DOHH2 (cell line): ENCODE measurements around the gene TRIM45.

Experiments
- H3F3A ChIP-seq: fragments of 200-600 bp; sonication (generic), shearing (Covaris generic); 2 replicates; pipeline ENCODE4 v1.6.0; 2016; ENCODE audit warnings: antibody characterized with exemption, mild to moderate bottlenecking; ENCODE audit not compliant: control insufficient read depth, insufficient read depth
- H3K27ac ChIP-seq: fragments of 200-600 bp; sonication (generic); 2 replicates; pipeline ENCODE4 v1.5.1; 2014; ENCODE audit warnings: low read depth, mild to moderate bottlenecking, low read length, moderate library complexity
- H3K27me3 ChIP-seq: fragments of 200-600 bp; sonication (generic); 2 replicates; pipeline ENCODE4 v1.6.1; 2014; ENCODE audit warnings: mild to moderate bottlenecking, low read length, mixed read lengths; ENCODE audit not compliant: control insufficient read depth
- H3K36me3 ChIP-seq: fragments of 200-600 bp; sonication (generic); 2 replicates; pipeline ENCODE4 v1.6.1; 2014; ENCODE audit warnings: mild to moderate bottlenecking, low read length, moderate library complexity, mixed read lengths; ENCODE audit not compliant: control insufficient read depth
- H3K4me1 ChIP-seq: fragments of 200-600 bp; sonication (generic); 2 replicates; pipeline ENCODE4 v1.6.1; 2014; ENCODE audit warnings: mild to moderate bottlenecking, low read length, mixed read lengths; ENCODE audit not compliant: control insufficient read depth
- H3K4me2 ChIP-seq: fragments of 200-600 bp; sonication (generic); 2 replicates; pipeline ENCODE4 v1.6.0; 2014; ENCODE audit warnings: mild to moderate bottlenecking, low read length, moderate library complexity
- H3K4me3 ChIP-seq: fragments of 200-600 bp; sonication (generic); 2 replicates; pipeline ENCODE4 v1.5.1; 2014; ENCODE audit warnings: mild to moderate bottlenecking, low read length, mixed read lengths
- H3K79me2 ChIP-seq: fragments of 200-600 bp; sonication (generic); 2 replicates; pipeline ENCODE4 v1.6.1; 2014; ENCODE audit warnings: mild to moderate bottlenecking, low read length, mixed read lengths; ENCODE audit not compliant: control insufficient read depth
- H3K9me2 ChIP-seq: fragments of 200-600 bp; sonication (generic); replicated peaks from 2 replicates; pipeline ENCODE4 v1.6.1; 2014; ENCODE audit warnings: mild to moderate bottlenecking, low read length, mixed read lengths; ENCODE audit not compliant: control insufficient read depth
- H3K9me3 ChIP-seq: fragments of 200-600 bp; sonication (generic); 2 replicates; pipeline ENCODE4 v1.6.1; 2014; ENCODE audit warnings: antibody characterized with exemption, low read length, mixed read lengths; ENCODE audit not compliant: control insufficient read depth, insufficient read depth
- H4K20me1 ChIP-seq: fragments of 200-600 bp; sonication (generic); 2 replicates; pipeline ENCODE4 v1.6.0; 2014; ENCODE audit warnings: low read depth, mild to moderate bottlenecking, antibody characterized with exemption, low read length, moderate library complexity; ENCODE audit not compliant: control insufficient read depth, insufficient read depth
- EZH2phosphoT487 ChIP-seq: fragments of 200-600 bp; sonication (generic); IDR thresholded peaks from 2 replicates; pipeline ENCODE4 v1.6.1; 2017; ENCODE audit warnings: borderline replicate concordance, mild to moderate bottlenecking, antibody characterized with exemption, low read length, moderate library complexity, mixed read lengths
- TF ChIP-seq, protein P1 (sequence below): fragments of 200-600 bp; sonication (generic); IDR thresholded peaks from one replicate; pipeline ENCODE4 v1.5.1; 2014; ENCODE audit warnings: antibody characterized with exemption, mild to moderate bottlenecking, low read depth, low read length; ENCODE audit not compliant: poor library complexity, severe bottlenecking

The TRIM45 gene

DNA sequence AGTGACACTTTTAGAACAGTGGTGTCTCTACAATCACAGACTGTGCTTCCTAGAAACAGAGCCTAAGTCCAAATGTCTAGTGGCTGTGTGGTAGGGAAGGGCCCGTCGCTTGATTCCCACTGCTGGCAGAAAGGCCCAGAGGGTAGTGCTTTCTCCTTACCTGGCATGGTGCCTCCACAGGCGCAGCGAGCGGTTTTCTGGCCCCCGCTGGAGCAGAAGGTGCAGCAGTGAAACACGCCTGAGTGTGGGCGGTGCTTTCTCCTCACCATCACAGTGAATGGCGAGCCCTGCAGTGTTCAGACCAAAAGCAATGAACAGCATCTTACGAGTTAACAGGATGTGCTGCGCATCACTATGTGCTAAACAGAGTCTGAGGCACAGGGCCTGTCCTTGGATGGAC, 8.3 kb downstream of the TRIM45 start:
- Histone ChIP-seq H3K4me2 (no peak overlapping the region), H3K79me2 (no peaks in the 10 kb centered on the region), H3F3A (no peaks in the 10 kb centered on the region), H3K4me3 (no peak overlapping the region), H3K4me1 (no peaks in the 10 kb centered on the region), H4K20me1 (no peaks in the 10 kb centered on the region), H3K9me3 (no peaks in the 10 kb centered on the region), H3K9me2 (no peaks in the 10 kb centered on the region), H3K27me3 (no peaks in the 10 kb centered on the region), H3K36me3 (no peaks in the 10 kb centered on the region), H3K27ac (no peak overlapping the region)
- TF ChIP-seq, protein P1, sequence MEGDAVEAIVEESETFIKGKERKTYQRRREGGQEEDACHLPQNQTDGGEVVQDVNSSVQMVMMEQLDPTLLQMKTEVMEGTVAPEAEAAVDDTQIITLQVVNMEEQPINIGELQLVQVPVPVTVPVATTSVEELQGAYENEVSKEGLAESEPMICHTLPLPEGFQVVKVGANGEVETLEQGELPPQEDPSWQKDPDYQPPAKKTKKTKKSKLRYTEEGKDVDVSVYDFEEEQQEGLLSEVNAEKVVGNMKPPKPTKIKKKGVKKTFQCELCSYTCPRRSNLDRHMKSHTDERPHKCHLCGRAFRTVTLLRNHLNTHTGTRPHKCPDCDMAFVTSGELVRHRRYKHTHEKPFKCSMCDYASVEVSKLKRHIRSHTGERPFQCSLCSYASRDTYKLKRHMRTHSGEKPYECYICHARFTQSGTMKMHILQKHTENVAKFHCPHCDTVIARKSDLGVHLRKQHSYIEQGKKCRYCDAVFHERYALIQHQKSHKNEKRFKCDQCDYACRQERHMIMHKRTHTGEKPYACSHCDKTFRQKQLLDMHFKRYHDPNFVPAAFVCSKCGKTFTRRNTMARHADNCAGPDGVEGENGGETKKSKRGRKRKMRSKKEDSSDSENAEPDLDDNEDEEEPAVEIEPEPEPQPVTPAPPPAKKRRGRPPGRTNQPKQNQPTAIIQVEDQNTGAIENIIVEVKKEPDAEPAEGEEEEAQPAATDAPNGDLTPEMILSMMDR: no peak

DNA sequence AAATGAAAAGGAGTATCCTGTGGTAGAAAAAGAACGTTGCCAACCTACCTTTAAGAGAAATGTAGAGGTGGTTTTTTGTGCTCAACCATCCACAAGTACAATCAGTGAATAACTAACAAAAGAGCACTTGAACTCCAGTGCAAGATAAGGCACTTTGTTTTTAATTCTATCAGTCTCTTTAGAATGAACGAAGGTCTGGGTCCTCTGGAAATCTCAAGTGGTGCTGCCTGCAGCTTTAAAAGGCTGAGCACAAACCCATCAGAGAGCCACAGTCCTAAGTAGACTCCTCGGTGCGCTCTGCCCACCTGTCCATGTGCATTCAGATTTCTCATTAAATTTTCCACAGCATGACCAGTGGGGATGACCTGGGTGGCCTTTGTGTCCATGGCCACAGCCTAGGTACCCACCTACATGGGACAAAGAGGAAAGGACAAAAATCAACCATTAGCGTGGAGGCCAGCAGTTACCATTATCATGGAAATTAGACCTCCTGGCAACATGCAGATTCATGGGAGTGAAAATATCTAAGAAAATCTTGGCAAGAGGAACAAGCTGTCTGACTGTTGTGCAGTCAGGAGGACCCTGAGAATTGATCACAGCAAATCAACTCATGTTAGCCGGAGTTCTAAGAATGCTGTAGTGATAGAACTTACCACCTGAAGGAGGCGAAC, 9.4 kb downstream of the TRIM45 start:
- H3K9me2 ChIP-seq: no peaks in the 10 kb centered on the region
- H3K27ac ChIP-seq: no peak overlapping the region
- H3K4me3 ChIP-seq: no peak overlapping the region
- no peaks in the 10 kb centered on the region for H3K27me3 ChIP-seq
- no peak for TF ChIP-seq EZH2phosphoT487
- TF ChIP-seq, protein P1: no peak
- no peak overlapping the region for H3K4me2 ChIP-seq
- no peaks in the 10 kb centered on the region for H3K79me2 ChIP-seq
- no peaks in the 10 kb centered on the region for H3K9me3 ChIP-seq
- no peaks in the 10 kb centered on the region for H3F3A ChIP-seq
- H4K20me1 ChIP-seq: no peaks in the 10 kb centered on the region
- H3K4me1 ChIP-seq: no peaks in the 10 kb centered on the region
- H3K36me3 ChIP-seq: no peaks in the 10 kb centered on the region

DNA sequence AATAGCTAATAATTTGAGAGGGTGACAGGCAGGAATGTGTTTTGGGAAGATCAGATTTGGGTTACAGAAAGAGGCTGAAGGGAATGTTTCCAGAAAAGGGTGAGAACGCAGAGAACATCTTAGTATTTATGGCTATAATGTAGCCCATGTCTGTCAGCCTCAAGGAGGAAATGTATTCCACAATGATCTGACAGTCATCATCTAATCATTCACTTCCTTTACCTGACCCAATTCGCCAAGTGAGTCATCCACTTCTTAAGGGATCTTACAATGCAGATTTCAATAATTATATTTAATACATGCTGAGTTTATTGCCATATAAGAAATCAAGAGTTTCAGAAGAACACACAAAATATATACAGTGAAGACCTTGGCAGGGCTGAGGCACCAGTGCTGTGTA, 10.8 kb downstream of the TRIM45 start:
- Histone ChIP-seq H4K20me1 (no peaks in the 10 kb centered on the region), H3K4me1 (no peaks in the 10 kb centered on the region), H3K4me3 (no peak overlapping the region), H3F3A (no peaks in the 10 kb centered on the region), H3K9me3 (no peaks in the 10 kb centered on the region), H3K4me2 (no peak overlapping the region), H3K9me2 (no peaks in the 10 kb centered on the region), H3K27ac (no peak overlapping the region), H3K36me3 (no peaks in the 10 kb centered on the region), H3K79me2 (no peaks in the 10 kb centered on the region), H3K27me3 (no peaks in the 10 kb centered on the region)
- TF ChIP-seq EZH2phosphoT487: no peak
- TF ChIP-seq, protein P1: no peak
